H1 (cell line): ENCODE results near the gene HTATIP2. TPM values are rescaled to one million over a fixed set of nuclear protein-coding genes. Genes with fewer than 3 reads are reported as not detected.

Experiments
- CTCF ChIA-PET: fragments of 300-600 bp; sonication (Branson Sonifier 250); formaldehyde crosslinking; loops from one replicate; lab custom pipeline; 2021; ENCODE audit not compliant: partially characterized antibody; lab: Charles Lee
- POLR2A ChIA-PET: fragments of 300-600 bp; sonication (Branson Sonifier 250); formaldehyde crosslinking; loops from one replicate; lab custom pipeline; 2021; ENCODE audit warnings: inconsistent platforms; ENCODE audit not compliant: partially characterized antibody; lab: Charles Lee
- DNase-seq, 2 experiments: peaks; one replicate each; pipeline versions ENCODE4 v3.0.0 to v3.0.0-alpha.2; 2010 to 2022; ENCODE audit warnings: low spot score in 2 of 2, low read depth in 1 of 2, mixed read lengths in 1 of 2
- FAIRE-seq: peaks from 2 replicates; lab custom pipeline; 2011; peaks lifted over from hg19 to GRCh38; lab: Jason Lieb, UNC
- H2AFZ ChIP-seq: 2 replicates; pipeline ENCODE4 v1.8.1; 2012; ENCODE audit warnings: low read length, inconsistent platforms
- H2AK5ac ChIP-seq: 2 replicates; pipeline ENCODE4 v1.6.1; 2013; ENCODE audit warnings: low read depth, low read length
- H2BK120ac ChIP-seq: replicated peaks from 2 replicates; pipeline ENCODE3; 2013; ENCODE audit warnings: low read depth, low read length, inconsistent platforms
- H2BK12ac ChIP-seq: 2 replicates; pipeline ENCODE4 v1.6.1; 2013; ENCODE audit warnings: low read depth, low read length
- H2BK15ac ChIP-seq: 2 replicates; pipeline ENCODE4 v1.6.1; 2013; ENCODE audit warnings: low read length
- H2BK20ac ChIP-seq: 2 replicates; pipeline ENCODE4 v1.6.1; 2013; ENCODE audit warnings: low read length
- H2BK5ac ChIP-seq: 2 replicates; pipeline ENCODE4 v1.6.1; 2013; ENCODE audit warnings: low read depth, low read length
- H3K14ac ChIP-seq: 2 replicates; pipeline ENCODE4 v1.6.1; 2013; ENCODE audit warnings: inconsistent platforms; ENCODE audit not compliant: insufficient read length
- H3K18ac ChIP-seq: 2 replicates; pipeline ENCODE4 v1.6.1; 2013; ENCODE audit warnings: low read length; ENCODE audit errors: extremely low read depth
- H3K23ac ChIP-seq: 2 replicates; pipeline ENCODE4 v1.6.1; 2013; ENCODE audit warnings: inconsistent platforms; ENCODE audit not compliant: insufficient read length
- H3K23me2 ChIP-seq: 2 replicates; pipeline ENCODE4 v1.6.1; 2013; ENCODE audit warnings: low read depth, low read length
- H3K27ac ChIP-seq: 2 replicates; pipeline ENCODE4 v1.6.1; 2011; ENCODE audit warnings: low read depth, low read length, inconsistent platforms
- H3K27me3 ChIP-seq, 4 experiments: replicated peaks in 1 of 4; 1 replicate in 1 of 4; 2 replicates in 3 of 4; pipeline versions ENCODE4 v1.6.1 to v1.8.1; 2011 to 2013; ENCODE audit warnings: low read length in 3 of 4, mild to moderate bottlenecking in 3 of 4, inconsistent platforms in 2 of 4, mixed read lengths in 2 of 4, moderate library complexity in 1 of 4; ENCODE audit not compliant: control insufficient read depth in 3 of 4, insufficient read depth in 3 of 4; ENCODE audit errors: extremely low read depth in 1 of 4
- H3K36me3 ChIP-seq, 4 experiments: 2 replicates each; pipeline versions ENCODE4 v1.6.1 to v1.8.1; 2011 to 2013; ENCODE audit warnings: mild to moderate bottlenecking in 4 of 4, low read length in 3 of 4, moderate library complexity in 2 of 4, control low read depth in 1 of 4, inconsistent platforms in 1 of 4; ENCODE audit not compliant: insufficient read depth in 4 of 4, control insufficient read depth in 2 of 4
- H3K4ac ChIP-seq: replicated peaks from 2 replicates; pipeline ENCODE3; 2013; ENCODE audit warnings: low read length, low read depth, mixed read lengths, inconsistent platforms; ENCODE audit not compliant: insufficient read length
- H3K4me1 ChIP-seq, 4 experiments: replicated peaks in 1 of 4; 1 replicate in 1 of 4; 2 replicates in 3 of 4; pipeline versions ENCODE4 v1.6.1 to v1.8.1; 2011 to 2013; ENCODE audit warnings: low read length in 3 of 4, inconsistent platforms in 2 of 4, mixed read lengths in 1 of 4; ENCODE audit not compliant: insufficient read depth in 4 of 4, control insufficient read depth in 3 of 4
- H3K4me2 ChIP-seq, 2 experiments: 2 replicates each; pipeline versions ENCODE4 v1.6.1 to v1.8.1; 2011 to 2013; ENCODE audit warnings: low read depth in 2 of 2, low read length in 2 of 2, control low read depth in 1 of 2, inconsistent platforms in 1 of 2, mild to moderate bottlenecking in 1 of 2; ENCODE audit not compliant: insufficient read depth in 1 of 2
- H3K4me3 ChIP-seq, 4 experiments: fragments of 200-600, 300-600 bp in 1 of 4; sonication (generic), shearing (Covaris generic), sonication (Bioruptor Twin) in 1 of 4; 2 replicates each; pipeline versions ENCODE4 v1.5.1 to v1.8.1; 2011 to 2016; ENCODE audit warnings: low read length in 4 of 4, low read depth in 3 of 4, control low read depth in 2 of 4, inconsistent platforms in 2 of 4, mild to moderate bottlenecking in 2 of 4, mixed read lengths in 1 of 4, moderate library complexity in 1 of 4; ENCODE audit not compliant: insufficient read depth in 2 of 4; ENCODE audit errors: extremely low read depth in 1 of 4
- H3K56ac ChIP-seq: replicated peaks from 2 replicates; pipeline ENCODE3; 2013; ENCODE audit warnings: low read depth, mild to moderate bottlenecking, mixed read lengths, low read length, inconsistent platforms; ENCODE audit not compliant: insufficient read length
- H3K79me1 ChIP-seq: 2 replicates; pipeline ENCODE4 v1.6.1; 2013; ENCODE audit warnings: low read depth, low read length, control low read depth
- H3K79me2 ChIP-seq, 2 experiments: 2 replicates each; pipeline versions ENCODE4 v1.6.1 to v1.8.1; 2012 to 2013; ENCODE audit warnings: low read length in 2 of 2, mild to moderate bottlenecking in 2 of 2, inconsistent platforms in 1 of 2; ENCODE audit not compliant: insufficient read depth in 2 of 2, control insufficient read depth in 1 of 2
- H3K9ac ChIP-seq, 4 experiments: replicated peaks in 1 of 4; 1 replicate in 1 of 4; 2 replicates in 3 of 4; pipeline versions ENCODE4 v1.6.1 to v1.8.1; 2011 to 2013; ENCODE audit warnings: low read depth in 3 of 4, low read length in 3 of 4, control low read depth in 2 of 4, mild to moderate bottlenecking in 2 of 4, moderate library complexity in 2 of 4, inconsistent platforms in 1 of 4; ENCODE audit errors: extremely low read depth in 1 of 4
- H3K9me3 ChIP-seq, 2 experiments: 2 replicates each; pipeline versions ENCODE4 v1.6.1 to v1.8.1; 2012 to 2013; ENCODE audit warnings: mild to moderate bottlenecking in 2 of 2, moderate library complexity in 2 of 2, control low read depth in 1 of 2, inconsistent platforms in 1 of 2, low read depth in 1 of 2, low read length in 1 of 2, mixed read lengths in 1 of 2; ENCODE audit not compliant: insufficient read depth in 2 of 2
- H4K20me1 ChIP-seq, 2 experiments: replicated peaks in 1 of 2; 2 replicates each; pipeline versions ENCODE3 to v1.8.1; 2011 to 2013; ENCODE audit warnings: inconsistent platforms in 2 of 2, low read length in 2 of 2, mild to moderate bottlenecking in 1 of 2; ENCODE audit not compliant: insufficient read depth in 2 of 2, control insufficient read depth in 1 of 2
- H4K5ac ChIP-seq: 2 replicates; pipeline ENCODE4 v1.6.1; 2013; ENCODE audit warnings: low read length, low read depth, mixed read lengths, inconsistent platforms; ENCODE audit not compliant: insufficient read length
- H4K8ac ChIP-seq: 2 replicates; pipeline ENCODE4 v1.8.0; 2013; ENCODE audit warnings: mild to moderate bottlenecking, moderate library complexity, low read length, inconsistent platforms; ENCODE audit not compliant: insufficient read depth; ENCODE audit errors: extremely low read depth
- H4K91ac ChIP-seq: replicated peaks from 2 replicates; pipeline ENCODE3; 2013; ENCODE audit warnings: low read length, mixed read lengths, inconsistent platforms; ENCODE audit not compliant: insufficient read length
- SIRT6 ChIP-seq: IDR thresholded peaks from one replicate; pipeline ENCODE4 v1.7.1; 2012; ENCODE audit warnings: low read length, inconsistent platforms
- WGBS, 2 experiments: shearing (Covaris generic) in 1 of 2; methylation state at CpG; one replicate each; pipeline versions ENCODE4 v1.1.6 to v1.1.7; 2013 to 2015; ENCODE audit warnings: low lambda C conversion rate in 2 of 2, mixed read lengths in 2 of 2, inconsistent platforms in 1 of 2, low coverage in 1 of 2, missing lambda C conversion rate in 1 of 2; ENCODE audit not compliant: insufficient replicate concordance in 2 of 2, insufficient coverage in 1 of 2, insufficient read length in 1 of 2; ENCODE audit errors: extremely low coverage in 1 of 2, missing lambda C conversion rate in 1 of 2; 5-methylcytosine and 5-hydroxymethylcytosine counted together
- polyA plus RNA-seq, 7 experiments: library from polyadenylated mRNA; depleted of rRNA in 3 of 7; stranded (reverse) in 5 of 7; unstranded in 2 of 7; fragments of >200 nt in 5 of 7; fragments of 200-250 nt in 2 of 7; gene quantifications; 1 replicate in 5 of 7; 2 replicates in 1 of 7; 4 replicates in 1 of 7; pipeline versions ENCODE4 v1.2.1 to v1.2.3, GENCODE V29; 2011 to 2013; ENCODE audit warnings: missing spikeins in 2 of 7, mixed read lengths in 2 of 7
- total RNA-seq: library from RNA; stranded (reverse); fragmentation: NEBNext Ultra II Directional; extraction: Animal tissue kit (Norgen Biotek cat#: 25700); gene quantifications from 2 replicates; pipeline ENCODE4 v1.2.1, GENCODE V29; 2021

The HTATIP2 gene
- total and polyA plus RNA-seq, 2 of the 8 experiments (the other 6 are each of a cell fraction or from before 2014, with no cell fraction given) = 22.6 to 33.1 TPM

- Histone ChIP-seq H3K79me1 (no peaks in the 10 kb centered on the region), H3K14ac (no peak overlapping the region), H3K4me2 (no peak overlapping the region), H2BK5ac (no peak overlapping the region), H4K5ac (no peak overlapping the region), H3K36me3 (peaks cover 0 to 2% (median 0%) of the 10 kb centered on the region in 4 experiments; a peak in 3 of 8 replicates), H3K56ac (no peak overlapping the region), H4K20me1 (no peaks in the 10 kb centered on the region), H3K9ac (no peak overlapping the region), H4K91ac (no peak overlapping the region), H3K4ac (no peak overlapping the region), H3K9me3 (no peaks in the 10 kb centered on the region), H3K27ac (no peak overlapping the region), H3K23ac (no peak overlapping the region), H2BK20ac (no peak overlapping the region), H2AK5ac (no peak overlapping the region), H2AFZ (no peak overlapping the region), H3K18ac (no peak overlapping the region), H3K27me3 (no peaks in the 10 kb centered on the region), H2BK12ac (no peak overlapping the region), H3K4me1 (peaks cover 0 to 2% (median under 1%) of the 10 kb centered on the region in 4 experiments; a peak in 2 of 7 replicates), H3K4me3 (no peak overlapping the region), H2BK15ac (no peak overlapping the region), H3K23me2 (no peaks in the 10 kb centered on the region), H2BK120ac (no peak overlapping the region), H4K8ac (no peak overlapping the region), H3K79me2 (no peaks in the 10 kb centered on the region)
- POLR2A ChIA-PET = no interaction called here
- 91% methylated on average over 9 of the region's 9 CpGs; no CpG with 5 or more reads in 1 of the 2 experiments for WGBS, 2 experiments
- FAIRE-seq = no peak
- DNase-seq = no peak
- CTCF ChIA-PET = interaction anchor here (1.2 to 2.1 kb wide), 3 partner anchors 21 to 235 kb away, joined by 3 to 5 read pairs (median 5); no protein-coding TSS in a partner anchor
- TF ChIP-seq SIRT6 = no peak
Measured at GRCh38 chr11:20374741-20375300, 11.3 kb downstream of the HTATIP2 start.
